Renal cortex interstitium (tissue), 11 donors: ENCODE data around the gene SP2. TPM values are rescaled to one million over a fixed set of nuclear protein-coding genes. Genes with fewer than 3 reads are reported as not detected.
"Not testable (repeated sequence)": the region's sequence is repeated elsewhere in the genome, so short reads cannot be mapped to it uniquely, and the experiment has no call there.

Experiments
- DNase-seq, 11 donors: peaks; one replicate each; pipeline ENCODE4 v3.0.0-alpha.2; 2013; ENCODE audit warnings: low read depth in 9 of 11, low spot score in 4 of 11; ENCODE audit errors: extremely low read depth in 1 of 11
- polyA plus RNA-seq, 3 donors: library from polyadenylated mRNA; unstranded; fragments of 120-200 nt; gene quantifications; one replicate each; pipeline ENCODE4 v1.2.1, GENCODE V29; 2013; ENCODE audit not compliant: insufficient read length in 3 of 3

Gene SP2
- polyA plus RNA-seq, 3 donors, result 22.4 to 23.8 (median 22.6) TPM

DNA sequence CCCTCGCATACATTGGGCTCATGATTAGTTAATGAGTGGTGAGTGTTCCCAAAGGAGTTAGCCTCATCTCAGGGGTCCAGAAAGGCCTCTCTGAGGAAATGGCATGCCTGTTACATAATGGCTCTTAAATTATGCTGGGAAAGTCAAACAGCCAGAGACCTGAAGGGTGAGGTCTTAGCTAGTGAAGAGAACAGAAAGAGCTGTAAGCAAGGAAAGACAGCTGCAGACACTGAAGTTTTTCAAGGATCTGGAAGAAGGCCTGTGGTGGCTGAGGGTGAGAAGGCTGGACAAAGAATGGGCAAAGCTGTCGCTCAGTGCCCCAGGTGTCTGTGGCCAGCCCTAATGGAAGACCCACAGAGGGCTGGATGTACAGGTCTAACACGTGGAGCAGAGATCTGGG, 10.4 kb downstream of the SP2 start:
- DNase-seq, result no peak

DNA sequence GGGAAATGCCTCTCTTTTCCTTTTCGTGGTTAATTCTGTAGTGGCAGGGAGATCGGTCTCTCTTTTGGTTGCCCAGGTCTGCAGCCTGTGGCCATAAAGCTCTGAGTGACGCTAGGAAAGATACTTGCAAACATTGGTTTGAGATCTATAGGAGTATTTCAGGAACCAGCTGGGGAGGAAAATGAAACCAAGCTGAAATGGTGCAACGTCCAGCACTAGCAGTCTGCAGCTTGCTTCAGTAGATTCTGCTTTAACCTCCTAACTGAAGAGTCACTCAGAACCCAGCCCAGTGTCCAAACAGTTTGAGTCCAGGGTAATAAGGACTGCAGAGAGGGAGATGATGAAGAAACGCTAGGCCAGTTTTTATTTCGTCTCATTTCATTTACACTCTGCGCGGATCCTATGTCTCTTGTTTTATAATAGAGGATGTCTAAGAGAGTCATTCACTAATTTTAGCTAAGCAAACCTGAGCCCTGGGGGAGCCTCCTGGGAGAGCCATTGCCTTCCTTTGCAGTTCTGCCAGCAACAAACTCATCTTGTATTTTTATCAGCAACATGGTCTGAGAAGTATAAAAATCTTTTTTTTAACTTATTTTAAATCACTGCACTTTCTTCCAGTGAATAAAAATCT, 12.0 kb downstream of the SP2 start:
- no peak for DNase-seq

- DNase-seq, result no peak
These were observed 17.0 kb downstream of the SP2 start for GRCh38 chr17:47913050-47913449.

DNA sequence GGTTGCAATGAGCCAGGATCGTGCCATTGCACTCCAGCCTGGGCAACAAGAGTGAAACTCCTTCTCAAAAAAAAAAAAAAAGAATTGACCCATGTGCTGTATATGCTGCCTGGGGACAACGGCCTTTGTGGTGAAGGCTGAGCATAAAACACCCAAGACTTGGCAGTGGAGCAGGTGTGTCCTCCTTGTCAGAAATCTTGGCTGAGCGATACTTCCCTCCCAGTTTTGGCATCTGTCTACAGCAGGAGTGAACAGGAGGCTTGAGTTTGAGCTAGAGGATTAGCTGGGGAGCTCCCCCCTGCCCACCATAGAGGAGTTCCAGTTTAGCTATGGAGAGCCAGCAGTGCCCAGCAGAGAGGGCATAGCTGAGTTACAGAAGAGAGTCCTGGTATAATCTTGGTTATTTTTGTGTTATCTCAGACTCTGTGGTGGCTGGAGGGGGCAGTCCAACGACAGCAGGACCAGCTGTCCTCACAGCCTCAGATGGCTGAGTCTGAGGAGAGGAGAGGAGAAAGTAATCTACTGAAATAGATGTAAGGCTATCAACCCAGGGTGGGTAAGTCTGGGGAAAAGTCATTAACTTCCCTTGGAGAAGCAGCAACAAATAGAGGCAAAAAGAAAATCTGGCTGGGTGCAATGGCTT, 18.4 kb downstream of the SP2 start:
- no peak for DNase-seq

GRCh38 chr17:47915776-47916398, 19.9 kb downstream of the SP2 start:
- no peak for DNase-seq

GRCh38 chr17:47916489-47917208, 20.6 kb downstream of the SP2 start:
- DNase-seq, result no peak

GRCh38 chr17:47917581-47917980, 21.5 kb downstream of the SP2 start:
- no peak for DNase-seq

DNA sequence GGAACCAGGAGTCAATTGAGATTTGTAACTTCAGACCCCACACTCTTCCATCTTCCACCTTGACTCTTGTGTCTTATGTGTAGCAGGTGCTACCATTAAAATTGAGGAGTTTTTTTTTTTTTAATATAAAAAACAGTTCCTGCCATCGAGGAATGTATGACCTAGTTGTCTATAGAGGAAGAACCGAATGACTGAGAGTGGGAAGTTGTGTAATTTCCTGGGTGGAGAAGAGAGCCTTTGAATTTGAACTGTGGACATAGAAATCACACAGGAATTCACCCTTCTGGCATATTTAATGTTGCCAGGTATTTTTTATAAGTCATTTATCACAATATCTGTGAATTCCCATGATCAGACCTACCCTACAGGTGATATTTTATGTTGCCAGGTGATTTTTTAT, 22.0 kb downstream of the SP2 start:
- DNase-seq, result no peak

DNA sequence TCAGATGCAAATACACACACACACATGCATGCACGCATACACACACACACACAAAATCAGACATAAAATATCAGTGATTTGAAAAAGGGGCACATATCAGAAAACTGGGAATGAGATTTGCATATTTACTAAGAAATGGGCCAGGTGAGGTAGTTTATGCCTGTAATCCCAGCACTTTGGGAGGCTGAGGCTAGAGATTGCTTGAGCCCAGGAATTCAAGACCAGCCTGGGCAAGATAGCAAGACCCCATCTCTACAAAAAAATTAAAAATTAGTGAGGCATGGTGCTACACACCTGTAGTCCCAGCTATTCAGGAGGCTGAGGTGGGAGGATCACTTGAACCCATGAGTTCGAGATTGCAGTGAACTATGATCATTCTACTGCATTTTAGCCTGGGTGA, 23.0 kb downstream of the SP2 start:
- DNase-seq, result no peak

DNA sequence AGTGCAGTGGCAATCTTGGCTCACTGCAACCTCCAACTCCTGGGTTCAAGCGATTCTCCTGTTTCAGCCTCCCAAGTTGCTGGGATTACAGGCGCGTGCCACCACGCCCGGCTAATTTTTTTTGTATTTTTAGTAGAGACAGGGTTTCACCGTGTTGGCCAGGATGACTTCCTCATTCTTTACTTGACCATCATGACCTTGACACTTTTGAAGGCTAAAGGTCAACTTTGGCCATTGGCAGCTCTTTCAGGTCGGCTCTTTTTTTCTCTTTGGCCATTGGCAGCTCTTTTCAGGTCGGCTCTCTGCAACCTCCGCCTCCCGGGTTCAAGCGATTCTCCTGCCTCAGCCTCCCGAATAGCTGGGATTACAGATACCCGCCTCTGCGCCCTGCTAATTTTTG, 23.9 kb downstream of the SP2 start:
- not testable (repeated sequence) for DNase-seq

DNA sequence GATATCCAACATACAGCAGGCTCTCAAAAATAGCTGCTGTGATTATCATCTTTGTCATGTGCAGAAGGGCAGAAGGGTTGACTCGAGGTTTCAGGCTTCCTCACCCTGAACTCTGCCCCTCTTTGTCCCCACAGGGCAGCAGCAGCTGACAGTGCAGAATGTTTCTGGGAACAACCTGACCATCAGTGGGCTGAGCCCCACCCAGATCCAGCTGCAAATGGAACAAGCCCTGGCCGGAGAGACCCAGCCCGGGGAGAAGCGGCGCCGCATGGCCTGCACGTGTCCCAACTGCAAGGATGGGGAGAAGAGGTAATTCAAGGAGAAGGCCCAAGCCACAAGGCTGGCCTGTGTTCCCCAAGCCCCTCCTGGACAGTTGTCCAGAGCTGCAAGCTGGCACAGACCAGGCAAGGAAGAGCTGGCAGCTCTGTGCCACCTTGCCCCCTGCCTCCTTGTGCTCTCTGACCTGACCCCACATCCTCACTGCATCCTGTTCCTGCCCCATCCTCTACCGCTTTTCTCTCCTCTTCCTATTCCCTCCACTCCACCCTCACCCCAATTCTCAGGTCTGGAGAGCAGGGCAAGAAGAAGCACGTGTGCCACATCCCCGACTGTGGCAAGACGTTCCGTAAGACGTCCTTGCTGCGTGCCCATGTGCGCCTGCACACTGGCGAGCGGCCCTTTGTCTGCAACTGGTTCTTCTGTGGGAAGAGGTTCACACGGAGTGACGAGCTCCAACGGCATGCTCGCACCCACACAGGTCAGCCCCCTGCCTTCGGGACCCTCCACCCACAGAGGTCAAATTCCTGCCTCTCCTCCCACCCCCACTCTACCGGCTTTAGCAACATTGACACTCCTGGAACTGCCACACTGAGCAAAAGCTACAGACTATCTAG, 29.0 kb downstream of the SP2 start:
- no peak for DNase-seq

DNA sequence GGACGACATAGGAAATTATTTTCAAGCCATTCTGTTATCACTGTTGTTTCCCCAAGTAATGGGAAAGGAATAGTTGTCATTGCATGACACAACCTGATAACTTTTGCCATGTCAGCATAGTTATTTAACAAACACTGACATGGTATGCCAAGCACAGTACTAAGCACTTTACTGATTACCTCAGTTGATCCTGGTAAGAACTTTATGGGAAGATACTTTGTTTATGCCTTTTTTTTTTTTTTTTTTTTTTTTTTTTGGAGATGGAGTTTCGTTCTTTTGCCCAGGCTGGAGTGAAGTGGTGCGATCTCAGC, 29.6 kb downstream of the SP2 start:
- DNase-seq, result no peak

- no peak for DNase-seq
These were observed 31.9 kb downstream of the SP2 start for GRCh38 chr17:47927821-47928400.

- no peak for DNase-seq
These were observed 32.4 kb downstream of the SP2 start for GRCh38 chr17:47928415-47928814.

DNA sequence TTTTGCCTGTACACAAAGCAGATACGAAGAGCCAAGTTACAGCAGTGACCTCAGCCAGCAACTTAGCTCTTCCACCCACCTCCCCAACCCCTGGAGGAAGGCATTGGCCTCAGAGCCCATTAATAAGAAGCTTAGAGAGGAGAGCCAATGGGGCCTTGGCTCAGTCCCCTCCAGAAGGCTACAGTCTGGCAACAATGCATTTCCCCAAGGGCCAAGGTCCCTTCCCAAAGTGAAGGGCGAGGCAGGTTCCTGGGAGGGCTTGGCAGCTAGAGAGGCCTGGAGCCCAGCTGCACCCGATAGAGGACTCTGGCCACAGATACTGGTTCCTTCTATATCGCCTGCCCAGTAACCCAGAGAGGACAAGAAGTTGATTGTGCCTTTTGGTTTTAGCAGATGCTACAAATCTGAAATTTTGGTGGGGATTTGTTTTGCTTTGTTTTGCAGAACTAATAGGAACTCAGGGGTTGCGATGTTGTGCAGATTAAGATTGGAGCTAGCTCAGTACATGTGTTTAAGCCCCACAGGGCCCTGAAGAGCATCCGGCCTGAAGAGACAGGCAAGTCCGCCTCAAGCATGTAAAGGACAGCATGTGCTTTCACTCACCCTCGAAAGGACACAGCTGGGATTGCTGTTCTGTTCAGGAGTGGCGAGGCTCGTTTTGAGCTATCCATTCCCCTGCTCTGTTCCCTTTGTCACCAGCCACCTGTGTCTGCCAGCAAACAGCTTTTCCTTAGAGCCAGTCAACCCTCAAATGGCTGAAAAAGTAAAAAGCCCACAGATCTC, 33.4 kb downstream of the SP2 start:
- DNase-seq, result peak in 1 of 11 donors; percentile 11

DNA sequence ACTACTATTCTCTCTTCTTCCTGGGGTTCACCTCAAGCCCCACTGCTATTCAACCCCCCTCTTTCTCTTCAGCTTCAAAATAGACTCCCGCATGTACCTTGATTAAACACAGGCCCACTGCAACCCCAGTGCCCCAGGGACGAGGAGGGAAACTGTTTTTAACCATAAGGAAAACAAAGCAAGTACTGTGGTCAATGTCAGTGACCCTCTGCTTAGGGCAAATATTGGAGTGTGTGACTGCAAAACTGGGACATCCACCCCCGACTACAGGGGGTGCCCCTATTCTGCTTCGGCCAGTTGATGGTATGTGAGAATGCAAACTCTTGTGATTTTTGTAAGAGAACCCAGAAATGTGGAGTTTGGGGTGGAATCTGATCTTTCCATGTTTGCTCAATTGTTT, 35.8 kb downstream of the SP2 start:
- no peak for DNase-seq

GRCh38 chr17:47934856-47935255, 38.8 kb downstream of the SP2 start:
- DNase-seq, result no peak

DNA sequence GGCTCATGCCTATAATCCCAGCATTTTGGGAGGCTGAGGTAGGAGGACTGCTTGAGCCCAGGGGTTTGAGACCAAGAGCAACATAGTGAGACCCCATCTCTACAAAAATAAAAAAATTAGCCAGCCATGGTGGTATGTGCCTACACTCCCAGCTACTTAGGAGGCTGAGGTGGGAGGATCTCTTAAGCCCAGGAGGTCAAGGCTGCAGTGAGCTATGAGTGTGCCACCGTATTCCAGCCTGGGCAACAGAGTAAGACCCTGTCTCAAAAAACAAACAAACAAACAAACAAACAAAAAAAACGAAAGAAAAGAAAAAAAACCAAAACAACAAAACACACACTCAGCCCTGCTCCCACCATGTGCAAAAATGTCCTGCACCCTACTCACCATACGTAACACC, 39.4 kb downstream of the SP2 start:
- DNase-seq, result not testable (repeated sequence)
